NCI-H524 (cell line): ENCODE results near the gene NKX6-2.
"Not testable (repeated sequence)": the region's sequence is repeated elsewhere in the genome, so short reads cannot be mapped to it uniquely, and the experiment has no call there.

ENCODE experiments used
- DNase-seq, 2 experiments: peaks; one replicate each; lab custom pipeline; 2025; lab: John Stamatoyannopoulos, UW

Gene NKX6-2

DNA sequence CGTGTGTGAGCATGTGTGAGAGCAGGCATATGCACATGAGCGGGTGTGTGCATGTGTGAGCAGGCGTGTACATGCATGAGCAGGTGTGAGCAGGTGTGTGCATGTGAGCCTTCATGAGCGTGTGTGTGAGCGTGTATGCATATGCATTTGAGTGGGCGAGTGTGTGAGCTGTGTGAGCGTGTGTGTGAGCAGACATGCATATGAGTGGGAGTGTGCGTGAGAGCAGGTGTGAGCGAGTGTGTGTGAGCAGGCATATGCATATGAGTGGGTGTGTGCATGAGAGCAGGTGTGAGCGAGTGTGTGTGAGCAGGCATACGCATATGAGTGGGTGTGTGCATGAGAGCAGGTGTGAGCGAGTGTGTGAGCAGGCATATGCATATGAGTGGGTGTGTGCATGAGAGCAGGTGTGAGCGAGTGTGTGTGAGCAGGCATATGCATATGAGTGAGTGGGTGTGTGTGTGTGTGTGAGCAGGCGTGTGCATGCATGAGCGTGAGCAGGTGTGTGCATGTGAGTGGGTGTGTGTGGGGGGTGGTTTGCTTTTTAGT is 30.7 kb downstream of the NKX6-2 start:
- no peak for DNase-seq

GRCh38 chr10:132754071-132754470 is 31.9 kb downstream of the NKX6-2 start:
- DNase-seq, result no peak

- DNase-seq, result no peak
These were observed 32.4 kb downstream of the NKX6-2 start for GRCh38 chr10:132753596-132753995.

- DNase-seq, result no peak
These were observed 33.0 kb downstream of the NKX6-2 start for GRCh38 chr10:132752961-132753360.

- DNase-seq, result no peak
These were observed 33.6 kb downstream of the NKX6-2 start for GRCh38 chr10:132752378-132752777.

DNA sequence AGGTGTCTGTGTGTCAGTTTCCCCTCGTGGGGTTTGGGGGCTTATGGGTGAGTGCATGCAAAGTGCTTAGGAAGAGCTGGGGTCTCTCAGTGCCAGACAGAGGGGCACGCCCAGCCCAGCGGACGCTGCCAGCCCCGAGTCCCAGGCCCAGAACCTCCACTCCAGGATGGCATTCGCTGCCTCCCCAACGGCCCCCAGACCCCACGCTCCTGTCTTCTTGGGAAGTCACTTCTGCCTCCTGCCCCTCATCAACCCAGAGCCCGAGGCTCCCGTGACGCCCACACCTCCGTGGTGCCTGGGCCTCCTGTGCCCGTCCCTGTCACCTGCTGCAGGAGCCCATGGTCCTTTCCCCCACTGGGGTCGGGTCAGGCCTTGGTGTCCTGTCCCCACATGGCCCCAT is 35.0 kb downstream of the NKX6-2 start:
- no peak for DNase-seq

DNA sequence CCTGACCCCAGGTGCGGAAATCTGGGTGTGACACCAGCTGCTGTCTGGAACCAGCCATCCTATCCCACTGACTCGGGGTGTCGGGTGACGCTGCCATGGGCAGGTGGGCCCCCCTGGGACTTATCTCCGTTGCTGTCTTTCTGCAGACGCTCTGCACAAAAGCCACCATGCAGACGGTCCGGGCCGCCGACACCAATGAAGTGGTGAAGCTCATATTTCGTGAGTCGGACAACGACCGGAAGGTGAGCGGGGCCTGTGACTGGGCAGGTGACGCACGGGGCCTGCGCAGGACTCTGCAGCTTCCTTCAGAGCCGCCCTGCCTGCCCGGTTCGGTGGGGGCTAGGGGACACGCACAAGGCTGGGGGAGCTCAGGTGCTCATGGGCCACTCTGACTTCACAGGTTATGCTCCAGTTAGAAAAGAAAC is 36.6 kb downstream of the NKX6-2 start:
- DNase-seq, result no peak

GRCh38 chr10:132748545-132749370 is 37.2 kb downstream of the NKX6-2 start:
- DNase-seq, result no peak

DNA sequence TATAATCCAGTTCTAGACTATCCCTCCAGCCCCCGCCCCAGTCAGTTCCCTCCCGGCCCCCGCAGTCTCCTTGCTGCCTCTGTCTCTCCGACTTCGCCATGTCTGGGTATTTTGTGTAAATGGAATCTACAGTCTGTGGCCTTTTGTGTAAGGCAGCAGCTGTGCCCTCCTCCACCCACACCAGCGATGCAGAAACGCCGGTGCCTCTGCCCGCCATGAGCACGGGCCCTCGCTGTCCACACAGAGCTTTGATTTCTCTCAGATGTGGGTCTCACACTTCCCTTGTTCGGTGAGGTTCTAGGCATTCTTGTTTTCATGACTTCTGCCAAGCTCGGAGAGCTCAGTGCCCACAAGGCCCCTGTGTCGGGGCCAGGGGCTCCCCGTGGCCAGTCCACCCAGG is 37.8 kb downstream of the NKX6-2 start:
- no peak for DNase-seq

DNA sequence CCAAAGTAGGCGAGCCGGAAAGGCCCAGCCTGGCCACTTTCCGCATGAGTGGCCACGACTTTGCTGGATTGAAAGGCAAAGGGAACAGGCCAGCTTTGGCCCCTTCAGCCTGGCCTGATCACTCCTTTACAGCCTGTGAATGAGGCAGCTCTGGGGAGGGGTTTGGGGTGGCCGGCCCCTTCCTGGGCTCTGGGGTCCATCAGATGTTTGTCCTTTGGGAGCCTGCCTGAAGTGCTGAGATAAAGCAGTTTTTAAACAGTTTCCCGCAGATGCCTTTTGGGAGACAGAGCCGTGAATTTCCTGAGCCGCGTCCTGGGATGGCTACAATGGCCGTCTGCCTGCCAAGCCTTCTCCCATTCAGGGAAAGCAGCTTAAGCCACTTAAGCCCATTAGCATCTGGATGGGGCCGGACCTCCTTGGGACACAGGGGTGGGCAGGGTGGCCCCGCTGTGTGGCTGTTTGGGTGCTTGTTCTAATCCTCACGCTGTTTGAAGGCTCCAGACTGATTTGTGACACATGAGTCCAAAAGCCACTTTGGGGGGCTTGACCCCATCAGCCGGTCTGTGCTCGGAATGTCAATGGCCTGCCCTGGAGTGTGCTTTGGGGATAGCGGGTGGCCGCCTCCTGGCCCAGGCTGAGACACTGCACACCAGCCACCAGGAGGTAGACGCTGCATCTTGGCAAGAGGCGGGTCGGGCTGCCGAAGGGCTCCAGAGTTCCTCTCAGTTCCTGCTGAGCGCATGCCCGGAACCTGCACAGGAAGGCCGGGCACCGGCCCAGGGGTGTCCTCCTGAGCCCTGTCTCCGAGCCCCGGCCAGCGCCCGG is 38.9 kb downstream of the NKX6-2 start:
- peak in 1 of 2 experiments; percentile 35 for DNase-seq

DNA sequence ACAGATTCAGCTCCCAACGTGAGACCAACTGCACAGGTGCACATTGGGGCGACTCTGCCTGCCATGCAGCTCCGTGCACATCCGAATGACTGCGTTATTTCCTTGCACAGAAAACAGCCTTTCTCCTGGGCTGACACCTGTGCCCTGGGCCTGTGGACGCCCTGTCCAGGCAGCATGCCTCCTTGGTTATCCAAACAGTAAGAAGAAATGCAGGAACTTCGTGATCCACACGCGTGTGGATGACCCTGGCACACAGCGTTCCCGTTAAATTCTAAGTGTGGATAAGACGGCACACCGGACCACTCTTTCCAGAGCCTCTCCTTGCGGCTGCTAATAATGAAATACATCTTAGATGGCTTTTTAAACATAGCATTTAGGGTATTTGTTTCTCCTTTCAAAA is 39.6 kb downstream of the NKX6-2 start:
- DNase-seq, result no peak

- no peak for DNase-seq
These were observed 40.0 kb downstream of the NKX6-2 start for GRCh38 chr10:132745971-132746370.

DNA sequence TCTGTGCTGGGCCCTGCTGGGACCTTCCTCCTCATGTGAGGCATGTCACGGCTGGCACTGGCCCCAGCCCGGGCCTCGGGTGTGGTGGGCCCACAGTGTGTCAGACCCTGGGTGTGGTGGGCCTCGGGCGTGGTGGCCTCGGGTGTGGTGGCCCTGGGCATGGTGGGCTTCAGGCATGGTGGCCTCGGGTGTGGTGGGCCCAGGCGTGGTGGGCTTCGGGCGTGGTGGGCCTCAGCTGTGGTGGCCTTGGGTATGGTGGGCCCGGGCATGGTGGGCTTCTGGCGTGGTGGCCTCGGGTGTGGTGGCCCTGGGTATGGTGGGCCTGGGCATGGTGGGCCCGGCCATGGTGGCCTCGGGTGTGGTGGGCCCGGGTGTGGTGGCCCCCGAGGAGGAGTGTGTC is 40.4 kb downstream of the NKX6-2 start:
- no peak for DNase-seq

DNA sequence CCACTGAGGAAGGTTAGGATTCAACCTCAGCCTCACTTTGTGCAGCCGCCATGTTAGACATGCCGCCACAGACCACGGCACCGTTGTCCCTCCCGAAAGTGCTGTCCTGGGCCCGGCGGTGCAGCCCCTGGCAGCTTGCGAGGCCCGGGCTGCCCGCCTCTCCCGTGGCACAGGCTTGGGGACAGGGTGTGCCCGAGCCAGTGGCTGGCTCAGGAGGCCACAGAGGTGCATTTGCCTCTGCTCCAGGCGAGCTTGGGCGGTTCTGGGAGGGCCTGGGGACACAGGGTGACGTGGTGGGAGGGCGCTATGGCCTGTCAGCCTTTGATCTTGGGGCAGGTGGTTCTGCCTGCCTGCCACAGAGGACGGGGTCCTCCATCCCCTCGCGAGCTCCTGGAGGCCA is 41.1 kb downstream of the NKX6-2 start:
- DNase-seq, result no peak

DNA sequence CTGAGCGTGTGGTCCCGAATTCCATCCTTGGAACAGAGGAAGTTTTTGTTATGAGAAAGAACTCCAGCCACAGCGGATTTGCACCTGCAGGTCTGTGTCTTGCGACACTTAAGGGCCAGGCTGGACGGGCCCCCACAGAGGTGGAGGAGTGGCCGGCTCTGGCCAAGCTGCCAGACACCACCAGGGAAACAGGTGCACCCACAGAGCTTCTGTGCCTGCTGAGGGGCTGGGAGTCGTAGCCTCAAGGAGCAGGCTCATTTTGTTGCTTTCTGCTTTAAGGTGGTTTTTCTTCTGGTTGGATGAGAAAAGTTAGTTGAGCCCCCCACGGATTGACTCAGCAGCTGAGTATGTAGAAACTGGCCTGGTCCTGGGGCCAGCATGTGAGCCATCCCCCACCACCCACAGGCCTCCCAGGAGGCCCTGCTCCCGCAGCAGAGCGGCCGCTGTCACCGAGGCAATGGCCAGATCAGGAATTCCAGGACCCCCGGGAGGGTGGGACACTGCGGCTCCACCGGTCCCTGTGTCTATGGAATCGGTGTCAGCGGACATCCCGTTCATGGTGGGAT is 41.9 kb downstream of the NKX6-2 start:
- DNase-seq, result no peak

DNA sequence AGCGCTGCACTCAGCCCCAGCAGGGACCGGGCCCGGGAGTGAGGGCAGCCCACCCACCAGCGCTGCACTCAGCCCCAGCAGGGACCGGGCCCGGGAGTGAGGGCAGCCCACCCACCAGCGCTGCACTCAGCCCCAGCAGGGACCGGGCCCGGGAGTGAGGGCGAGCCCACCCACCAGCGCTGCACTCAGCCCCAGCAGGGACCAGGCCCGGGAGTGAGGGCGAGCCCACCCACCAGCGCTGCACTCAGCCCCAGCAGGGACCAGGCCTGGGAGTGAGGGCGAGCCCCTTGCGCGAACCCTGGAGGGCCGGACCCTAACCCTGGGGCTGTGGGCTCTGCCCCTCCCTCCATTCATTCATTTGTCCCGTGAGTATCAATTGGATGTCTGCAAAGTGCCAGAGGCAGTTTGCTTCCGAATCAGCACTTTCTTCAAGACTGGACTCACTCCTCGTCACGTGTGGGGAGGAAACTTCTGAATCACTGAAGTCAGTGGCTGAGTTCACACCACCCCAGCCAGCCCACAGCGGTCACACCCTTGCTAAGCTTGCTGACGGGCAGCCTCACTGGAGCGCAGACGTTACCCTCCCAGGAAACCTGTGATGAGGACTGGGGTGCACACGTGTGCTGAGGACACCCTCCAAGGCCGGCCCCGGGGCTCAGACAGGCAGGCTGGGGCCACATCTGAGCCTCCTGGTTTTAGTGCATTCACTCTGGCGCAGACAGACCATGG is 42.6 kb downstream of the NKX6-2 start:
- DNase-seq, result not testable (repeated sequence)

DNA sequence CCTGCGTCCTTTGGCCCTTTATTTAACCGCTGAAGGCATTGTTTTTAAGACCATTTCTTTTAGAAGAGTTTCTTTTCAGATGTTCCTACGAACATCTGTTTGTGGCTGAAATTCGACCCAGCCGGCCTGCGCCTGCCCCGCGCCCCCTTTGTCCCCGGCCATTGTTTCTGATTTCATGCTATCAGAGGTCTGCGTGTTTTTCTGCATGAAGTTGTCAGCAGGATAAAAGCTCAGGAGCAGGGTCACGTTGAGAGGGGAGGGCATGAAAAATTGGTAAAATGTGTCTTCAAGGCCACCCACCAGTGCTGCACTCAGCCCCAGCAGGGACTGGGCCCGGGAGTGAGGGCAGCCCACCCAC is 43.1 kb downstream of the NKX6-2 start:
- DNase-seq, result no peak

DNA sequence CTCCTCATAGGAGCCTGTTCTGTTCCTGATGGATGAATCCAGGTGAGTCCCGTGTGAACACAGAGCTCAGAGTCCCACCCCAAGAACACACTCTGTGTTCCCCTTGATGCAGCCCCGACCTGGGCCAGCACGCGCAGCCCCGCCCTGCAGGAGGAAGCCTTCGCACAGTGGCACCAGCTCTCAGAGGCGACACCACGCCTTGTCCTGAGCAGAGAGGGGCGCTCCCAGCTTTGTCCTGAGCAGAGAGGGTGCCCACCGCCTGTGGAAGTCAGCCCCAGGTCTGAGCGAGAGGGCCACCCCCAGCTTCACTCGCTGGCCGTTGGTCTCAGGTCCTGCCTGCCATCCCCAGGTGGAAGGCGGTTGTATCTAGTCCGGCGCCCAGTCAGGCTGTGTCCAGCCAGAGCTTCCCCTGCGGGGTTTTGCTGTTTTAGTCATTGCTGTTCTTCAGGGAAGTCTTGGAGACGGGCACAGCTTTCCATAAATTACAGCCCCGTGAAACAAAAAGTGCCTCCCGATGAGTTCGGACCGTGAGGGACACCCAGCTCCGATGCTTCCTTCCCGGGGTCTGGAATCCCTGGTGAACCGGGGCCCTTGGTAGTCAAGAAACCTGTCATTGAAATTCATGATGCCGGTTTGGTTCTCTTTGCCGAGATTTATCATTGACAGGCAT is 43.6 kb downstream of the NKX6-2 start:
- no peak for DNase-seq

DNA sequence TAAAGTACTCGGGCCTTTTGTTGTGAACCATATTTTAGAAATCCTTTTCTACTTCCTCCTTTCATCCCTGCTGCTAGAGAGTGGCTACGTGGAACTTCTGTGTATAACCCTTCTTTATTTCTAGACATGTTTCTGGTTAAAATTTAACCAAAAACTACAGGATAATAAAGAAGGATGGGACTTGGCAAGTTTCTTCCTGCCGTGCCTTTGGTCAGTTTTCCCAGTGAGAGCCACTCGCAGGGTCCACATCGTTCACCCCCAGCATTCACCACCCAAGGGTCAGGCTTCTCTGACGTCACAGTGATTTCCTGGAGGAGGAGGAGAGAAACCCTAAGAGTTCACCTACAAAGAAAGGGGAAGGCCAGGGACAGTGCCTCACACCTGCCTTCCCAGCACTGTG is 45.4 kb downstream of the NKX6-2 start:
- no peak for DNase-seq

GRCh38 chr10:132739225-132739613 is 46.7 kb downstream of the NKX6-2 start:
- peak in 1 of 2 experiments; percentile 14 for DNase-seq

DNA sequence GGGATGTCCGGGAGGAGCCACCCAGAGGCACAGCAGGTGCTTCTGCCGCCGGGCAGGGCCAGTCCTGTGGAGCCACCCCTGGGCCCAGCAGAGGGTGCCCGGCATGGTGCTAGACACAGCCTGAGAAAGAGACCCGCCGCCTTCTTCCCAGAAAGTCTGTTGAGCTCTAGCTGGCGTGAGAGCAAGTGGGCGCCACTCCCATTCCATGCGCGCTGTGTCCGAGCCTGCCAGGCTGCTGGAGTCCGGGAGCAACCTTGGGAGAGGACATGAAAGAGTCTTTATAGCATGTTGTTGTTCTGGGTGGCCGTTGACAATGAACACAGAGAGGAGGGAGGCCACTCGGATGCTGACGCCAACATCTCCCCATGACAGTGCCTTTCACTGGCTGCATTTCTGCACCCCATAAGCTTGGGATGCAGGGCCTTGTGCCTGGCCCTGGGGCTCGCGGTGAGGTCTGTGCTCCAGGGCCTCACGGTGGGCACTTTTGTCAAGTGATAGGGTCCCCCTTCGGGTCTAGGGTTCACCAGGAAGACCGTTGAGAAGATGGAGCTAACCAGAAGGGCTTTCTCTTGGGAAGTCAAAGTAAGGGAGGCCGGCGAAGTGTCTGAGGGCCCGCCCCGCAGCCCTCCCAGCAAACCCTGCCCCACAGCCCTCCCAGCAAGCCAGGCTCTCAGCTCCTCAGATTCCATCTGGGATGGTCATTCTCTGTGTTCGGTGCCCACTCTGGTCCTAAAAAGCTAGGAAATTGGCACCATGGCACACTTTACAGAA is 47.3 kb downstream of the NKX6-2 start:
- no peak for DNase-seq
